ENCODE measurements around the gene DCLK3.
A peak's percentile ranks its signal among the peaks of the same experiment; 100 is the strongest.

The DCLK3 gene

DNA sequence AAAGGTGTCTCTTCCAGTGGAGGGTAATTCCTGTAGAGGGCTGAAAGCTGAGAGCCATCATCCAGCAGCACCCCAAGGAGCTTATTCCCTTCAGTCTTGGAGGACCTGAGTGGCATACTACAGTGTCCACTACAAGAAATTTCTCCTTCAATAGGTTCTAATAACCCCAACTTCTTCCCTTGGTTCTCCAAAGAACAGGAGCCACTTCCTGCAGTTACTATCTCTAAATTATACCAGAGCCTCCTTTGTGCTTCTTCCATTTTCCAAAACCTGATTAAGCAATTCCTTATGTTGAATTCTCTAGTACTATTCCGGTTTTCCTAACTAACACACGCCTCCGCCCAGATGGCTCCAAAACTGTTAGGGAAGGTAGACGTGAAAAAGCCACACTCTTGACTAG lies 50.4 kb downstream of the DCLK3 start:
- DNase-seq (ENCODE audit: low read depth): no peak
- H3K4me3 ChIP-seq (ENCODE audit: low read depth, low read length): no peak overlapping the region
- TF ChIP-seq, protein P1, sequence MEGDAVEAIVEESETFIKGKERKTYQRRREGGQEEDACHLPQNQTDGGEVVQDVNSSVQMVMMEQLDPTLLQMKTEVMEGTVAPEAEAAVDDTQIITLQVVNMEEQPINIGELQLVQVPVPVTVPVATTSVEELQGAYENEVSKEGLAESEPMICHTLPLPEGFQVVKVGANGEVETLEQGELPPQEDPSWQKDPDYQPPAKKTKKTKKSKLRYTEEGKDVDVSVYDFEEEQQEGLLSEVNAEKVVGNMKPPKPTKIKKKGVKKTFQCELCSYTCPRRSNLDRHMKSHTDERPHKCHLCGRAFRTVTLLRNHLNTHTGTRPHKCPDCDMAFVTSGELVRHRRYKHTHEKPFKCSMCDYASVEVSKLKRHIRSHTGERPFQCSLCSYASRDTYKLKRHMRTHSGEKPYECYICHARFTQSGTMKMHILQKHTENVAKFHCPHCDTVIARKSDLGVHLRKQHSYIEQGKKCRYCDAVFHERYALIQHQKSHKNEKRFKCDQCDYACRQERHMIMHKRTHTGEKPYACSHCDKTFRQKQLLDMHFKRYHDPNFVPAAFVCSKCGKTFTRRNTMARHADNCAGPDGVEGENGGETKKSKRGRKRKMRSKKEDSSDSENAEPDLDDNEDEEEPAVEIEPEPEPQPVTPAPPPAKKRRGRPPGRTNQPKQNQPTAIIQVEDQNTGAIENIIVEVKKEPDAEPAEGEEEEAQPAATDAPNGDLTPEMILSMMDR (IDR thresholded peaks at IDR 0.05; ENCODE audit: control insufficient read depth, extremely low read depth, insufficient read depth): no peak

DNA sequence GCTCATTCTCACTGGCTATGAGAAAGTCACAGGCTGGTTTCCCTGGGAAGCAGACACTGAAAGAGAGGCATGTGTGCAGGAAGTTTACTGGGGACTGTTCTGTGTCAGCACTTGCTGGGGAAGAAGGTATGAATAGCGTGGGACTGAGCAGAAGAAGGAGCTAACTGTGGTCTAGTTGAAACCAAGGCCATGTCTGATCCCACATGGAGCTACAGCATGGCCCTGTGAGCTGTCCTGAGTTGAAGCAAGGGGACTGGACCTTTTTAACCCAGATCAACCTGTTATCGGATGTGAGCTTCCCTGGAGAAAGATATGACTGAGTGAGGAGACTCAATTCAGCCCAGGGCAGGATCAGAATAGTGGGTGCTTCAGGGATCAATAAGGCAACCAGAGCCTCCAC lies 53.7 kb downstream of the DCLK3 start:
- TF ChIP-seq, protein P1 (IDR thresholded peaks at IDR 0.05; ENCODE audit: control insufficient read depth, extremely low read depth, insufficient read depth): no peak
- DNase-seq (ENCODE audit: low read depth): no peak
- no peak overlapping the region for H3K4me3 ChIP-seq (ENCODE audit: low read depth, low read length)

DNA sequence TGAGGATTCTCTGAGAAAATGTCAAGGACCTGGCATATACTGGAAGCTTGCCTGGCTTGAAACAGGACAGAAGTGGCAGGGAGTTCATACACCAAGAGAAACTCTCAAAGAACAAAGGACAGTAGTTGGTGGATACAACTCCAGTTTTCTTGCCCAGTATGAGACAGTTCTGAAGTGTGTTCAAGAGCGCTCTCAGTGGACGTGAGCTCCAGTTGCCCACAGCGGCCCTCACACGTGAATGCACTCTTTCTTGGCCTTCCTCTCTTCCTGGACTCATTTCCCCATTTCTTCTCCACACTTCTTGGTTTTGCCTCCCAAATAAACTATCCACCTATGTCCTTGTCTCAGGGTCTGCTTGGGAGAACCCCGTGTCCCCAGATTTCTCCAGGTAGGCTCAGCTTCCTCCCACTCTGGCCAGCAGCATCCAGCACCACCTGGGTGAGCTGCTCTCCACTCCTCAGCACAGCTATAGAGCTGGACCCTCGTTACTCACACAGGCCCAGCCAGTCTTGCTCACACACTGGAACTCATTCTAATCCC lies 54.5 kb downstream of the DCLK3 start:
- no peak for DNase-seq (ENCODE audit: low read depth)
- TF ChIP-seq, protein P1 (IDR thresholded peaks at IDR 0.05; ENCODE audit: control insufficient read depth, extremely low read depth, insufficient read depth): no peak
- H3K4me3 ChIP-seq (ENCODE audit: low read depth, low read length): no peak overlapping the region

DNA sequence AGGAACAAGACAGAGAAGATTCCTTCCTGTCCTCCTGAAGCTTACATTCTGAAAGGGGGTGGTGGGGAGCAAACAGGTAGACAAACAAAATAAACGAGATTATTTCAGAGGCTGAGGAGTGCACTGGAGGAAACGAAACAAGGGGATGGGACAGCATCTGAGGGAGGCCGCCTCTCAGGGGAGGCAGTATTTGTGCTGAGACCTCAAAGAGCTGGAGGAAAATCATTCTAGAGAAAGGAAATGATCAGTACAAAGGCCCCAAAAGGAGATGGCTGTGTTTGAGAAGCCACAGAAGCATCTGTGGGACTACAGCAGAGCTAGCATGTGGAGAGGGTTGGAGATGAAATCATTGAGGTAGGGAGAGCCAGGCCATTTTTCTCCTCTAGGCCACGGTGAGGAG lies 55.1 kb downstream of the DCLK3 start:
- TF ChIP-seq, protein P1 (IDR thresholded peaks at IDR 0.05; ENCODE audit: control insufficient read depth, extremely low read depth, insufficient read depth): no peak
- no peak overlapping the region for H3K4me3 ChIP-seq (ENCODE audit: low read depth, low read length)
- no peak for DNase-seq (ENCODE audit: low read depth)

DNA sequence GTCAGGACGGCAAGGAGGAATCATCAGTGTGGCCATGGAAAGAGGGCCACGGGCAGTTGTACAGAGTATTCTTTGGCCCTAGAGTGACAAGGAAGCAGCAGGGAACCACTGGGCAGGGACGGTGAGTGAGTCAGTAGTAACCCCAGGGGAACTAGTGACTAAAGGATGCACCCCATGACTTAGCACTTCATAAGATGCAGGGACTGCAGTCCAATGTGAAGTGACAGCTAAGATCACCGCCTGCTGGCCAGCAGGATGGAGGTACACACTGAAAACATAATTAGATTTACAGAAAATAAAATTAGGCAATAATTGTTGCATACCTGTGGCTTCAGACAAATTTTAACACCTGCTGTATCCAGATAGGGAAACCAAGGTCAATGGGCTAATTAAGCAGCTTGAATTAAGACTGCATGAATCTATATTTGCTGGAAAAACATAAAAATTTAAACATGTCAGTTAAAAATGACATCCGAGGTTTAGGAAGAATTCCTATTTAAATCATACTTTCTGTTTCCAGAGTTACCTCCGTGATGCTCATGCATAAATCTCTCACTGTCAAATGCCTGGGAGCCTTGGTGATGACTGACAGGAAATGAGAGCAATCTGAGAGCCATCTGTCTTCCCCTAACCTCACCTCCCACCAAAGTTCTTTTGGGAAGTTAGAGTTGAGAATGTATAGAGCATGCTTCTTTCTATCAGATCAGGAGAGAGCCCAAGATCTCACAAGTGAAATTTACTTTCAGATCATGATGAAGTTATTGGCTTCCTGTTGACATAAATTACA lies 56.5 kb downstream of the DCLK3 start:
- TF ChIP-seq, protein P1 (IDR thresholded peaks at IDR 0.05; ENCODE audit: control insufficient read depth, extremely low read depth, insufficient read depth): peak; percentile 44
- no peak overlapping the region for H3K4me3 ChIP-seq (ENCODE audit: low read depth, low read length)
- DNase-seq (ENCODE audit: low read depth): no peak

DNA sequence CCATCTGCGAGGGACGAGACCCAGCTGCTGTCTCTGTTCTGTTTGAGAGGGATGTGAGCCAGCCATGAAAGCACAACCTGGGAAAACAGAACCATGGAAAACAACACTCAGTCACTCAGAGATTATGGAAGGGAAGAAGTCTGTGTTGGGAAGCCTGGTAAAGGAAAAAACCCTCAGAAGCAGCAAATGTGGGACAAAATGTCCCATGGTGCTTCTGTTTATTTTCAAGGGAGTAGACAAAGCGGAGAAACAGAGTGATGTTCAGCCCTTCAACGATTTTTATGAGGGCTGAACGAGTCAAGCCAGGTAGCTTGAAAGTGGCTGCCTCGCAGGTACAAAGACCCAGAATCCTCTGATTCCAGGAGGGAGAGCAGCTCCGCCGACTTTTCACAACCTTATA lies 59.3 kb downstream of the DCLK3 start:
- TF ChIP-seq, protein P1 (IDR thresholded peaks at IDR 0.05; ENCODE audit: control insufficient read depth, extremely low read depth, insufficient read depth): no peak
- H3K4me3 ChIP-seq (ENCODE audit: low read depth, low read length): no peak overlapping the region
- no peak for DNase-seq (ENCODE audit: low read depth)

DNA sequence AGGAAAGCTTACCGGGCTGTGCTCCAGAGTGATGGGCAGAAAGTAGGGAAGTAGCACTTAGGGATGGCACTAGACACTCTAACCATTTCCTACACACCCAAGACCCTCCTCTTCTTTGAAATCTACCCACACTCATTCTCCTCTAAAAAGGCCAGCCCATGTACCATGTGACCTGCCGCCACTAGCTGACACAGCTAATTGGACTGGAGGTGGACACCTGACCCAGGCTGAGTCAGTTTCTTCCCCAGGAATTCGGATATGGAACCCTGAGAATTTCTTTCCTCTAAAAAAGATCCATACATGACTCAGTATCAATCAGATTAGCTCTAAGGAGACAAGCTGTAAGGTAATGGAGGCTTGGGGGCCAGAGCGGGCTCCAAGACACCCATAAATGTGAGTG lies 60.1 kb downstream of the DCLK3 start:
- DNase-seq (ENCODE audit: low read depth): no peak
- TF ChIP-seq, protein P1 (IDR thresholded peaks at IDR 0.05; ENCODE audit: control insufficient read depth, extremely low read depth, insufficient read depth): no peak
- no peak overlapping the region for H3K4me3 ChIP-seq (ENCODE audit: low read depth, low read length)

All from LNCaP clone FGC (cell line).